ENCODE results near the gene TDRD9.
A peak's percentile ranks its signal among the peaks of the same experiment; 100 is the strongest.

DNA sequence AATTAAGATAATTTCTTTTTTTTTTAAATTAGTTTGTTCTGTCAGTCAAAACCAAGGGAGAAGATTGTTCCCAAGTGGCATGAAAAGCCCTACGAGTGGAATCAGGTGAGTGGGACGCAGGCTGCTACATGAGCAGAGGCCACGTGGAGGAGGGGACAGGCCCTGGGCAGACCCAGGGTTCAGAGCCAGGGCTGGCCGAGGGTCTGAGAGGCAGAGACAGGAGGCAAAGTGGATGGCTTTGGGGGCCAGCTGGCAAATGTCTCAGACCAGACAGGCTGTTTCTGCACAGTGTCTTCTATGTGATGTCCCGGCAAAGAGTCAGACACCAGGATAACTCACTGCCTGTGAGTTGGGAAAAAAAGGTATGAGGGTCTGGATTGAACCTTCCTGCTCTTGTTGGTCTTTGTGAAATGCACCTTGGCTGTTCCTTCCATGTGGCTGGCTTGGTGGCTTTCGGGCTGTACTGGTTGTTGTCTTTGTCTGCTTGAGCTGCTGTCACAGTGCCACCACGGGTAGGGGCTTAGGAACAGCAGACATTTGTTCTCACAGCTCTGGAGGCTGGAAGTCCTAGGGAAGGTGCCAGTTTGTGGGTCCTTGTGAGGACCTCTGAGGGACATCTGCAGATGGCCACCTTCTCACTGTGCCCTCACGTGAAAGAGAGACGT is 121.5 kb downstream of the TDRD9 start:
- TF ChIP-seq CTCF (IDR thresholded peaks at IDR 0.05; ENCODE audit: poor library complexity, severe bottlenecking), result no peak
- no peak for TF ChIP-seq SMC3 (conservative IDR thresholded peaks at IDR 0.05; ENCODE audit: poor library complexity)
- TF ChIP-seq, protein P1, sequence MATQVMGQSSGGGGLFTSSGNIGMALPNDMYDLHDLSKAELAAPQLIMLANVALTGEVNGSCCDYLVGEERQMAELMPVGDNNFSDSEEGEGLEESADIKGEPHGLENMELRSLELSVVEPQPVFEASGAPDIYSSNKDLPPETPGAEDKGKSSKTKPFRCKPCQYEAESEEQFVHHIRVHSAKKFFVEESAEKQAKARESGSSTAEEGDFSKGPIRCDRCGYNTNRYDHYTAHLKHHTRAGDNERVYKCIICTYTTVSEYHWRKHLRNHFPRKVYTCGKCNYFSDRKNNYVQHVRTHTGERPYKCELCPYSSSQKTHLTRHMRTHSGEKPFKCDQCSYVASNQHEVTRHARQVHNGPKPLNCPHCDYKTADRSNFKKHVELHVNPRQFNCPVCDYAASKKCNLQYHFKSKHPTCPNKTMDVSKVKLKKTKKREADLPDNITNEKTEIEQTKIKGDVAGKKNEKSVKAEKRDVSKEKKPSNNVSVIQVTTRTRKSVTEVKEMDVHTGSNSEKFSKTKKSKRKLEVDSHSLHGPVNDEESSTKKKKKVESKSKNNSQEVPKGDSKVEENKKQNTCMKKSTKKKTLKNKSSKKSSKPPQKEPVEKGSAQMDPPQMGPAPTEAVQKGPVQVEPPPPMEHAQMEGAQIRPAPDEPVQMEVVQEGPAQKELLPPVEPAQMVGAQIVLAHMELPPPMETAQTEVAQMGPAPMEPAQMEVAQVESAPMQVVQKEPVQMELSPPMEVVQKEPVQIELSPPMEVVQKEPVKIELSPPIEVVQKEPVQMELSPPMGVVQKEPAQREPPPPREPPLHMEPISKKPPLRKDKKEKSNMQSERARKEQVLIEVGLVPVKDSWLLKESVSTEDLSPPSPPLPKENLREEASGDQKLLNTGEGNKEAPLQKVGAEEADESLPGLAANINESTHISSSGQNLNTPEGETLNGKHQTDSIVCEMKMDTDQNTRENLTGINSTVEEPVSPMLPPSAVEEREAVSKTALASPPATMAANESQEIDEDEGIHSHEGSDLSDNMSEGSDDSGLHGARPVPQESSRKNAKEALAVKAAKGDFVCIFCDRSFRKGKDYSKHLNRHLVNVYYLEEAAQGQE (IDR thresholded peaks at IDR 0.05; ENCODE audit: borderline replicate concordance), result no peak
- TF ChIP-seq EP300 (conservative IDR thresholded peaks at IDR 0.05; ENCODE audit: poor library complexity, severe bottlenecking), result no peak
- TF ChIP-seq EZH2 (IDR thresholded peaks at IDR 0.05; ENCODE audit: borderline replicate concordance, insufficient read depth, low read length, poor library complexity, severe bottlenecking), result no peak
- TF ChIP-seq RAD21 (conservative IDR thresholded peaks at IDR 0.05), result no peak
- TF ChIP-seq TAF1 (IDR thresholded peaks at IDR 0.05; ENCODE audit: low read depth), result no peak
- TF ChIP-seq POLR2AphosphoS5 (IDR thresholded peaks at IDR 0.05), result peak; percentile 1

All from neural cell (in vitro differentiated cells).